Measurements from ENCODE around the gene BNIP3.
"Not testable (repeated sequence)": the region's sequence is repeated elsewhere in the genome, so short reads cannot be mapped to it uniquely, and the experiment has no call there.

Gene BNIP3

DNA sequence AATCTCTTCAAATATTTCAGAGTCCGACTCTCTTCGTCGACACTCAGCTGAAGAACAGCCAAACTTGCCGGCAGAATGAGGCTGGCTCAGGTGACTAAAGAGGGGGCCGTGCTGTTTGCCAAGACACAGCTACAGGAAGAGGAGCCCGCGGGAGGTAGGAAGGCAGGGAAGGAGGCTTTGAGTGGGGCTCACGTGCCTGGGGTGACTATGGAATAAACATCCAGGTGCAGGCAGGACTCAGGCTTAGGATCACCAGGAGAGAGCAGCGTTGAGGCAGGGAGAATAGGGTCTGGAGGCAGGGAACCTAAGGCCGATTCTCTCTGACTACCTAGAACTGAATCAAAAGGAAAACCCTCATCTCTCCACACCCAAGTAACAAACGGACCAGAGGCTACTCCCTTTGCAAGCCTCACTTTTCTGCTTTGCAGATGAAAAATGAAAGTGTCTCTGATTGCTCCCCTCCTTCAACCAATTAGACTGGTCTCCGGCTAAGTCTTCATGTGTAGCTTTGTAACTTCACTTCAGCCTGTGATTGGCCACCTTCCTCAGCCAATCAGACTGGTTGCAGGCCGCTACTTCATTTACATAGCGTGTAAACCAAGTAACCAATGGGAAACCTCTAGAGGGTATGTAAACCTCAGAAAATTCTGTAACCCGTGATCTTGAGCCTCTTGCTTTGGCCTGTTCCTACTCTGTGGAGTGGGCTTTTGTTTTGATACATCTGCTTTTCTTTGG lies 19.7 kb upstream of the BNIP3 start:
- DNase-seq: peak; percentile 45

GRCh38 chr10:131998845-131999681 lies 17.3 kb upstream of the BNIP3 start:
- no peak for DNase-seq

DNA sequence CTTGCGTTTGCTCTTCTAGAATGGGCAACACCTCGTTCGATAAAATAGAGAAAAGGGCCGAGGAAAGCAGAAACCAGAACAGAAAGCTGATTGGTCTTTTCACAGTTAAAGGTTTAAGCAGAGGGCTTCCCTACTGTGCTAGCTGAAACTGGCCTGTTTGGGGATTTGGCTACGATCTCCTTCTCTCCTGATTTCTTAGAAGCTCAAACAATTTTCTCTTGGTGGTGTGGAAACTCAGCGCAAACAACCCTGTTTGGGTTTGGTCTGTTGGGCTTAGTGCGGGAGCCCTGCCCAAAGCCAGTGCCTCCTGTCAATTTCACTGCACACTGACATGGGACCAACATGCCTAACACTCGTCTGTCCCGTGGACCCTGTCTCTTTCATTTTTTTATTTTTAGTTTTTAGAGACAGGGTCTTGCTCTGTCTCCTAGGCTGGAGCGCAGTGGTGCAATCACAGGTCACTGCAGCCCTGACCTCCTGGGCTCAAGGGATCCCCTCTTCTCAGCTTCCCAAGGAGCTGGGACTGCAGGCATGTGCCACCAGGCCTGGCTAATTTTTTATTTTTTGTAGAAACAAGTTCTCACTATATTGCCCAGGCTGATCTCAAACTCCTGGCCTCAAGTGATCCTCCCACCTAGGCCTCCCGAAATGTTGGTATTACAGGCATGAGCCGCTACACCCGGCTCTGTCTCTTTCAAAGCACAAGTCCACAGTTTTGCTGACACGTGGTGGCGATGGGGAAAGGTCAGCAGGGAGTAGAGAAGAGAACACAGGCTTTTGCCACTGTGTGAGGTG lies 16.5 kb upstream of the BNIP3 start:
- no peak for DNase-seq

- peak; percentile 5 for DNase-seq
Measured at GRCh38 chr10:131997366-131998049, 15.8 kb upstream of the BNIP3 start.

- no peak for DNase-seq
Measured at GRCh38 chr10:131996466-131997365, 15.0 kb upstream of the BNIP3 start.

- no peak for DNase-seq
Measured at GRCh38 chr10:131994435-131994834, 12.7 kb upstream of the BNIP3 start.

- DNase-seq: no peak
Measured at GRCh38 chr10:131993275-131993674, 11.6 kb upstream of the BNIP3 start.

GRCh38 chr10:131991726-131992125 lies 10.0 kb upstream of the BNIP3 start:
- DNase-seq: no peak

DNA sequence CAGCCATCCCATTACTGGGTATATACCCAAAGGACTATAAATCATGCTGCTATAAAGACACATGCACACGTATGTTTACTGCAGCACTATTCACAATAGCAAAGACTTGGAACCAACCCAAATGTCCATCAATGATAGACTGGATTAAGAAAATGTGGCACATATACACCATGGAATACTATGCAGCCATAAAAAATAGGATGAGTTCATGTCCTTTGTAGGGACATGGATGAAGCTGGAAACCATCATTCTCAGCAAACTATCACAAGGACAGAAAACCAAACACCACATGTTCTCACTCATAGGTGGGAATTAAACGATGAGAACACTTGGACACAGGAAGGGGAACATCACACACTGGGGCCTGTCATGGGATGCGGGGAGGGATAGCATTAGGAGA lies 6.1 kb upstream of the BNIP3 start:
- DNase-seq: not testable (repeated sequence)

- not testable (repeated sequence) for DNase-seq
Measured at GRCh38 chr10:131987301-131987700, 5.6 kb upstream of the BNIP3 start.

- not testable (repeated sequence) for DNase-seq
Measured at GRCh38 chr10:131986851-131987250, 5.1 kb upstream of the BNIP3 start.

DNA sequence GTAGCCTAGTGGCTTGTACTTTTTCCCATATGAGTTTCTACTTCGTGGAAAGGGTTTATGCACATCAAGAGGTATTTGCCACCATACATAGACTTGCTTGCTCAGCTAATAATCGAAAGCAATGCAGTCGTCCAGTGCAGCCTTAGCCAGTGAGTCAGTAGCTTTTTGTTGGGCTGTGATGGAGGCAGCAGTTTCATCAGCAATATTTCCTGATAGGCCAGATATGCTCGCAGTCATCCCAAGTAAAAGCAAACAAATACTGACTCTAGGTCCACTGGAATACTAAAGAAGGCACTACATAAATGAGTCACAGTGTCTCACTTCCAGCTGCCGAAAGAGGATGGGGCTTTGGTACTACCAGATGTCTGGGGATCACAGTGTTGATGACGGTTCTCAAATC lies 2.1 kb upstream of the BNIP3 start:
- DNase-seq: no peak

GRCh38 chr10:131982796-131983195 lies 1.1 kb upstream of the BNIP3 start:
- DNase-seq: no peak

- no peak for DNase-seq
Measured at GRCh38 chr10:131982185-131982756, 548 bp upstream of the BNIP3 start.

GRCh38 chr10:131980761-131981428 lies 828 bp downstream of the BNIP3 start:
- DNase-seq: no peak

DNA sequence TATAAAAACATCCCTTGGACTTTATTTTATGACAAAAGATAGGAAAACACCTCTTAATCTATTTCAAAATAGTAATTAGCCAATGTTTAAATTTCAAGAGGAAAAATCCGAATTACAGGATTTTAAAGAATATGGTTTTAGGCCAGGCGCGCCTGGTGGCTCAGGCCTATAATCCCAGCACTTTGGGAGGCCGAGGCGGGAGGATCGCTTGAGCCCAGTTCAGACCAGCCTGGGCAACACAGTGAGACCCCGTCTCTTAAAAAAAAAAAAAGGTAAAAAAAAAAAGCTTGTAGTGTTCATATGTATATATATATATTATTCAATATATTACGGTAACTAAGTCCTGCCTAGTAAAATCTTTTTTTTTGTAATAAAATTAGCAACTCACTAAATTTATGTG lies 1.4 kb downstream of the BNIP3 start:
- DNase-seq: no peak

- DNase-seq: no peak
Measured at GRCh38 chr10:131979821-131980270, 1.9 kb downstream of the BNIP3 start.

GRCh38 chr10:131979336-131979735 lies 2.4 kb downstream of the BNIP3 start:
- no peak for DNase-seq

- no peak for DNase-seq
Measured at GRCh38 chr10:131978851-131979250, 2.9 kb downstream of the BNIP3 start.

- no peak for DNase-seq
Measured at GRCh38 chr10:131978366-131978765, 3.4 kb downstream of the BNIP3 start.
